Ovary (tissue), 9 donors: ENCODE results near the gene NR3C2. TPM values are rescaled to one million over a fixed set of nuclear protein-coding genes. Genes with fewer than 3 reads are reported as not detected.

ENCODE experiments used
- DNase-seq, 5 donors: peaks; one replicate each; pipeline ENCODE4 v3.0.0-alpha.2; 2019 to 2020
- H3K27ac ChIP-seq, 2 donors: fragments of 200-600 bp; one replicate each; pipeline versions ENCODE4 v1.5.1 to v1.8.0; 2019 to 2022
- H3K27me3 ChIP-seq: fragments of 200-600 bp; one replicate; pipeline ENCODE4 v1.8.0; 2022
- H3K36me3 ChIP-seq: fragments of 200-600 bp; sonication (generic); one replicate; pipeline ENCODE4 v1.5.1; 2019
- H3K4me1 ChIP-seq: one replicate; pipeline ENCODE4 v1.8.1; 2013; ENCODE audit warnings: mild to moderate bottlenecking, moderate library complexity; ENCODE audit not compliant: insufficient read depth
- H3K4me3 ChIP-seq: fragments of 200-600 bp; sonication (generic); one replicate; pipeline ENCODE4 v1.5.1; 2017
- H3K9me3 ChIP-seq, 2 donors: fragments of 200-600 bp in 1 of 2; sonication (generic) in 1 of 2; one replicate each; pipeline versions ENCODE4 v1.5.1 to v1.8.1; 2013 to 2019; ENCODE audit warnings: mild to moderate bottlenecking in 1 of 2, moderate library complexity in 1 of 2
- CTCF ChIP-seq, 3 donors: fragments of 450-650 bp in 2 of 3; fragments of 200-600 bp in 1 of 3; IDR thresholded peaks; one replicate each; pipeline versions ENCODE4 v1.5.1 to v1.8.0; 2016 to 2022; ENCODE audit warnings: antibody characterized with exemption in 3 of 3, mild to moderate bottlenecking in 1 of 3
- EP300 ChIP-seq: sonication (generic); formaldehyde crosslinking; IDR thresholded peaks from one replicate; pipeline ENCODE4 v1.6.1; 2017; ENCODE audit warnings: antibody characterized with exemption
- POLR2A ChIP-seq: fragments of 450-650 bp; IDR thresholded peaks from one replicate; pipeline ENCODE4 v1.6.1; 2017; ENCODE audit warnings: antibody characterized with exemption, mild to moderate bottlenecking, moderate library complexity
- WGBS, 3 donors: extraction: QIAGEN DNeasy Blood & Tissue Kit in 1 of 3; methylation state at CpG; one replicate each; pipeline versions ENCODE4 v1.1.5 to v1.1.7; 2013 to 2017; 5-methylcytosine and 5-hydroxymethylcytosine counted together
- intact Hi-C, 4 donors: fragments of 100-400 bp; cut with DNase I; formaldehyde crosslinking; loops; one replicate each; pipeline versions ENCODE4 v1.11.0 to v1.15.1; 2022 to 2023
- polyA plus RNA-seq, 2 donors: library from polyadenylated mRNA; stranded (reverse); fragments of 200-250 nt in 1 of 2; fragments of 350-450 nt in 1 of 2; fragmentation: Illumina TruSeq in 1 of 2; extraction: RNeasy Lipid Tissue Mini Kit (QIAGEN cat#74804) in 1 of 2; gene quantifications; one replicate each; pipeline ENCODE4 v1.2.3, GENCODE V29; 2013 to 2014
- total RNA-seq, 7 donors: library from RNA; depleted of rRNA in 2 of 7; stranded (reverse); fragments of >200 nt in 2 of 7; fragmentation: NEBNext Ultra II Directional in 3 of 7; extraction: Animal tissue kit (Norgen Biotek cat#: 25700) in 3 of 7; gene quantifications; one replicate each; pipeline versions ENCODE4 v1.1.0 to v1.2.4, GENCODE V29; 2016 to 2023
- donor health status: DM: no; HTN: no; CAD: no; lungs with moderate emphysema.
- donor health status: DM: no; HTN: no; CAD: no.
- donor health status: Bipolar disorder and iron deficiency.
- donor health status: DM: yes; HTN: yes; CAD: no.
- donor health status: DM: no; HTN: no; CAD: no.
- donor health status: DM: yes; HTN: yes; CAD: no.

The NR3C2 gene
- total and polyA plus RNA-seq, 9 donors, result 6.8 to 37.5 (median 22.9) TPM

- Histone ChIP-seq H3K4me3 (no peak overlapping the region), H3K27ac (no peak overlapping the region), H3K9me3 (no peaks in the 10 kb centered on the region), H3K27me3 (no peaks in the 10 kb centered on the region), H3K36me3 (no peaks in the 10 kb centered on the region), H3K4me1 (peaks cover 2% of the 10 kb centered on the region)
- no peak for DNase-seq
- TF ChIP-seq EP300, result no peak
- TF ChIP-seq CTCF (IDR thresholded peaks at IDR 0.05), result no peak
- no peak for TF ChIP-seq POLR2A
- 79 to 88% (median 84%) methylated on average over 6 of the region's 6 CpGs for WGBS, 3 donors
- intact Hi-C loops, result no loop called here
These were observed 386.4 kb downstream of the NR3C2 start for GRCh38 chr4:148055844-148056243.

- no peak overlapping the region for H3K4me3 ChIP-seq
- WGBS, 3 donors, result 54 to 77% (median 61%) methylated on average over 3 of the region's 3 CpGs
- intact Hi-C loops, result no loop called here
- TF ChIP-seq POLR2A, result no peak
- TF ChIP-seq EP300, result no peak
- TF ChIP-seq CTCF (IDR thresholded peaks at IDR 0.05), result no peak
- H3K36me3 ChIP-seq, result no peaks in the 10 kb centered on the region
- no peaks in the 10 kb centered on the region for H3K27me3 ChIP-seq
- H3K9me3 ChIP-seq, result no peaks in the 10 kb centered on the region
- peaks cover 2% of the 10 kb centered on the region for H3K4me1 ChIP-seq
- no peak overlapping the region for H3K27ac ChIP-seq
- DNase-seq, result no peak
These were observed 387.9 kb downstream of the NR3C2 start for GRCh38 chr4:148054275-148054674.

DNA sequence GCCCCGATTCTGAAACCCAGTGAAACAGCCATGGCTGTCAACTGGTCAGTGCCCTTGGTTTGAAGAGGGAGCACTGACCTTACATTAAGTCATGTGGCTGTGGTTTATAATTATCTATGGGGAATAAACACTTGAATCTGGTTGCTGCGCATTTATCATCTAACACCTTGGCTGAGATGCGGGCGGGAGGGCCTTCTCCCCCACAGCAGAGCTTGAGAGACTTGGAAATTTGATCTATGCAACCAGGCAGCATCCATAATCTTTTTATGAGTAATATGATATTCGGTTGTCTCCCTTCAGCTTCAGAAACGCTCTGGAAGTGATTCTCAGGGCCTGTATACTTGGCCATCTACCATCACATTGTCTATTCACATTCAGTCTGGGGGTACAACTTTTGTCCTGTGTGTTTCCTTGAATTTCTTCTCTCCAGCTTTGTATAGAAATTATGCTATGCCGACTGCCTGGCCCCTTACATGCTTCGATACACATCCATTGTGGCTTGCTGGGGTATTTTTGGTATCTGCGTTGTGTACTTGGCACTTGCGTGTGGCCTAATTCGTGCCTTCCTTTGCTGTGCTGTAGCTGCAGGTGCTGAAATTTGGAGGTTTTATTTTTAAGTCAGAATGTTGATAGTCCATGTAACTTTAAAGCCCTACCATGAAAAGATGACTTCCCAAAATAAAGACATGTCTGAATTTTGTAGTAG, 388.8 kb downstream of the NR3C2 start:
- peaks cover 2% of the 10 kb centered on the region for H3K4me1 ChIP-seq
- intact Hi-C loops, result no loop called here
- WGBS, 3 donors, result 75 to 84% (median 83%) methylated on average over 11 of the region's 11 CpGs

DNA sequence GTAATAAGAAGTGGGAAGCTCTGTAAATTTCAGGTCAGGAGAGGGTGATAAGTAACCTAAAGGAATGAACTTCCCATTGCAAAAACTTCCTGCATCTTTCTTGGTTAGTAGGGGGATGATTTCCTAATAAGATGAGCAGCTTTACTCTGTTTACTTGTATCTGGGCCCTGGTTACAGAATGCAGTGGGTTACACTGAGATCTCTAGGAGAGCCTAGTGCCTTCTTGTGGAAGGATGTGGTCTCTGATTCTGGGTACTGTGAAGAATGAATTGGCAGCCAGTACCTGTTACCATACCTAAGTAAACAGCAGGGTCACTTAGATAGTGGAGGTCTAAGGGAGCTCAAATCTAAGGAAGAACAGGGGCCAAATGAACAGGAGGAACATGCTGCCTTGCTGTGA, 389.8 kb downstream of the NR3C2 start:
- intact Hi-C loops, result no loop called here
- TF ChIP-seq CTCF (IDR thresholded peaks at IDR 0.05) (no peak), POLR2A (no peak), EP300 (no peak)
- H3K27me3 ChIP-seq, result no peaks in the 10 kb centered on the region
- no peak overlapping the region for H3K4me3 ChIP-seq
- no peaks in the 10 kb centered on the region for H3K36me3 ChIP-seq
- DNase-seq, result no peak
- no peaks in the 10 kb centered on the region for H3K9me3 ChIP-seq
- peaks cover 2% of the 10 kb centered on the region for H3K4me1 ChIP-seq
- H3K27ac ChIP-seq, result no peak overlapping the region

More for the DNA sequence above, 388.8 kb downstream of the NR3C2 start:
- no peak for DNase-seq
- TF ChIP-seq POLR2A (no peak), CTCF (IDR thresholded peaks at IDR 0.05) (no peak), EP300 (no peak)
- H3K27me3 ChIP-seq, result no peaks in the 10 kb centered on the region
- no peaks in the 10 kb centered on the region for H3K36me3 ChIP-seq
- no peaks in the 10 kb centered on the region for H3K9me3 ChIP-seq
- H3K4me3 ChIP-seq, result no peak overlapping the region
- H3K27ac ChIP-seq, result no peak overlapping the region
